Activated CD4-positive, alpha-beta T cell treated with anti-CD3 and anti-CD28 coated beads, Interleukin-2, amount 50 U/mL, for 1 hour (primary cell): Measurements from ENCODE around the gene OR9K2.
"Not testable (repeated sequence)": the region's sequence is repeated elsewhere in the genome, so short reads cannot be mapped to it uniquely, and the experiment has no call there.

ENCODE experiments used
- DNase-seq: peaks from one replicate; pipeline ENCODE4 v3.0.0-alpha.2; 2020

The OR9K2 gene, protein sequence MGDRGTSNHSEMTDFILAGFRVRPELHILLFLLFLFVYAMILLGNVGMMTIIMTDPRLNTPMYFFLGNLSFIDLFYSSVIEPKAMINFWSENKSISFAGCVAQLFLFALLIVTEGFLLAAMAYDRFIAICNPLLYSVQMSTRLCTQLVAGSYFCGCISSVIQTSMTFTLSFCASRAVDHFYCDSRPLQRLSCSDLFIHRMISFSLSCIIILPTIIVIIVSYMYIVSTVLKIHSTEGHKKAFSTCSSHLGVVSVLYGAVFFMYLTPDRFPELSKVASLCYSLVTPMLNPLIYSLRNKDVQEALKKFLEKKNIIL

DNA sequence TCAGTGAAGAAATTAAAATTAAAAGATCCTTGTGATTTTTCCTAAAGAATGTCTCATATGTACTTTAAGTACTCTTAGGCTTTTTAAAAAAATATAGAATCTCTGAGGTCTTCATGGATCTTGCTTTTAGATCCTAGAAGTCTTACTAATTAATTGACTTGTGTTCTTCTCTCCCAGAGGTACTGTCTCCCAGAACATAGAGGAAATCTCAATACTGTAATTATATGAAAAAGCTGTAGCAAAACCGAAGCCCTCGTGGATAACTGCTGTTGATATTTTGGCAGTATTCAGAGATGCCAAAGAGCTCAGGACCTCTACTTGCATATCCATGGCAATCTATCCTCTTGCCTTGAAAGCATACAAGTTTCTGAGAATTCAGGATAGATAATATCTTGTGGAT, at the start of gene OR9K2:
Gene OR9K2 (plus strand): TSS at position 301 of the 400 bp plus-strand sequence. CDS start 3,429 bp downstream, outside the sequence.
- no peak for DNase-seq

DNA sequence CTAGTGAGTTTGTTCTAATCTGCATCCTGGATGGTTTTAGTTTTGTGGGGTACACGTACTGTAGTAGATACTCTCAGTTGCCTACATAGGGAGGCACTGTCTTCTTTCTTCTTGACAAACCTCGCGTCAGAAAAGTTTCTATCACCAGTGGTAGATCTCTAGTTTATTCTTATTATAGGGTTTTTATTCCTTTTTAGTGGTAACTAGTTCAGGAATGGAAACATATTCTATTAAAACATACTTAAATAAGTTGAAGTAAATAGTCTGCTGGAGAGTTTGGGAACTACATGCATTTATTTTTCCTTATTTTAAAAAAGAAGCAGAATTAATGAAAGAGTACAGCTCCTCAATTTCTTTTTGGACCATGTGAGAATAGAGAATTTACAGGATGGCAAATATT, 33.6 kb upstream of the OR9K2 start:
- DNase-seq = no peak

DNA sequence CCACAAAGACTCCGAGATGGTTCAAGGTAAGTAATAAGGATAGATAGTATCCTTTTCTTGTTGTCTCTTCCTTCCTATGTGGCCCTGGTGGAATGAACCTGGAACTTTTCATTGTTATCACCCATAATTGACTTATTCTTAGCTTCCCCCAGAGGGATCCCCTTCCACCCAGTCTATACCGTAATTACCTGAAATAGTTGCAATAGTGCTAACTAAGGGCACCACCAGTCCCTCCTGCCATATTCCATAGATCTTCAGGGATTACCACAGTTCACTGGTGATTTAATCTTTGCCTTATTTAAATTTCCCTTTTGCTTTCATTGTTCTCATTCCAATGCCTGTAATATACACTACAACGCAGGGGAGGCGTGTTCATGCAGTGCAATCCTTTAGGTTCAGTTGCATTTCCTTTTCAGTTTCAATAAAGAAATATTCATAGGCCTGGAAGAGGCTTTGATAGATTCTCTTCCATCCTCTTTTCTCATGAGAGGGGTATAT, 13.8 kb upstream of the OR9K2 start:
- no peak for DNase-seq

DNA sequence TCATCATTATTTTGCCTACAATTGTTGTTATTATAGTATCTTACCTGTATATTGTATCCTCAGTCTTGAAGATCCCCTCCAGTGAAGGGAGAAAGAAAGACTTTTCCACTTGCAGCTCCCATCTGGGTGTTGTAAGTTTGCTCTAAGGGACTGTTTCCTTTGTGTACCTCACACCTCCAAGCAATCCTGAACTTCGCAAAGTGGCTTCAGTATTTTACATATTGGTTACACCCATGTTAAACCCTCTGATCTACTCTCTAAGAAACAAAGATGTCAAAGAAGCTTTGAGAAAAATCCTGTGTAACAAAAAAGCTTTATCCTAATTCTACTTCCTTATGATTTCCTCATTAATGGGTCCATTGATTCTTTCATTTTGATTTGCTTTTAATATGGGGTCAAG, 10.1 kb upstream of the OR9K2 start:
- no peak for DNase-seq

DNA sequence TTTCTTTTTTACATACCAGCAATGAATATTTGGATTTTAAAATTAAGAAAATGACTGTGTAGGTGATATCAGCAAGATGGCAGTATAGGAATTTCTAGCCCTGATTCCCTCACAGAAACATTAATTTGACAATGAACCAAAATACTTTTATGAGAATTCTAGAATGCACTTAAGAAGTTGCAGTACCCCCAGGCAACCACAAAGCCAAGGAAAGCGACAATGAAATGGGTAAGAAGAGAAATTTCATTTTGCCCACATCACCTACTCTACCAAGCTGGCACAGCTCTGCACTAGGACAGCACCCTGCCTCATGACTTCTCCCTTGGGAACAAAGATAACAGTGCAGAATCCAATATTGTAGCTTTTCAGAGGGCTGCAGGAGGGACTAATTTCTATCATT, 6.6 kb downstream of the OR9K2 start:
- DNase-seq = no peak

DNA sequence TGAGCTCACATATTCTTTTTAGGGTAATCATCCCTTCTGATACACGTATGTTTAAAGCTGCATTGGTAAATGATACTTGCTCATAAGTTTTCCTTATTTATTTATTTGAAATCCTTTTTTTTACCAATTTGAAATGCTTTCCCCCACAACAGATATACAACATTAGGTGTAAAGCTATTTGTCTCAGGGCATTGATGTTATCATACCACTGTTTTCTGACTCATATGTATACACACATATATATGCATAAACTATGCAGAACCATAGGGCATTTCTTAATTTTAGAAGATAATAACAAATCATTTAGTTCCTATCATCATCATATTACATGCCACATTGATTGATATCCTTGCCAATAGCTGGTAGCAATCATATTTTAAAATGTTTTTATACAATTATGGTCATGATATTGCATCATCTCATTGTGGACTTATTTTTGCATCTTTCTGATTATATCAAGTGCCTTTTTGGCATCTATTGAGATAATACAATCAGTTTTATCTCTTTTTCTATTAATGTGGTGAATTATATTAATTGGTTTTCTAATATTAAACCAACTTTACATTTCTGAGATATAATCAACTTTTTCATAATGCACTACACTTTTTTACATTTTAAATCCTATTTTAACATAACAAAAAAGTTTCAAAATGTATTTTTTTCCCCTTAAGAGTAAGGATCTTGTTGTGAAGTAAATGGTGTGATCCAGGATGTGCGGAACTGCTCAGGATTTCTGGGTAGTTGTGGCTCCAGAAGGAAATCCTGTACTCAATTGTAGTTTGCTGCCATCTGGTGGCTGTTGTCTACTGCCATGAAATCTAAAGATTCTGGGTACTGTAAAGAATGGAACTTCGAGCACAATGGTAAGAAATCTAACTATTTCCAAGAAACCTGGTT, 16.7 kb downstream of the OR9K2 start:
- peak; percentile 31 for DNase-seq

DNA sequence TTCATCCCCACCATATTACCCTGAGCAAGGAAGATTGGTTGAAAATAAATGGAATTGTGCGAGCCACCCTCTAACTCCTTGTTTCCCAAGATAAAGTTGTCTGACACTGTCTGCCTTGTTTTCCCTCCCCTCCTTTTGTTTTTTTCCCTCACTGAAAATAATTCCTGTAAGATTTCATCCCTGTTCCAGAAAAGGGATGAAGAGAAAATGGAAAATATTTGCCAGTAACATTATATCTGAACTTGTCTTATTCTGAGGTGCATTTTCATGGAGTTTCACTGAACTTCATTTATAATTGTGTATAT, 17.3 kb downstream of the OR9K2 start:
- no peak for DNase-seq

DNA sequence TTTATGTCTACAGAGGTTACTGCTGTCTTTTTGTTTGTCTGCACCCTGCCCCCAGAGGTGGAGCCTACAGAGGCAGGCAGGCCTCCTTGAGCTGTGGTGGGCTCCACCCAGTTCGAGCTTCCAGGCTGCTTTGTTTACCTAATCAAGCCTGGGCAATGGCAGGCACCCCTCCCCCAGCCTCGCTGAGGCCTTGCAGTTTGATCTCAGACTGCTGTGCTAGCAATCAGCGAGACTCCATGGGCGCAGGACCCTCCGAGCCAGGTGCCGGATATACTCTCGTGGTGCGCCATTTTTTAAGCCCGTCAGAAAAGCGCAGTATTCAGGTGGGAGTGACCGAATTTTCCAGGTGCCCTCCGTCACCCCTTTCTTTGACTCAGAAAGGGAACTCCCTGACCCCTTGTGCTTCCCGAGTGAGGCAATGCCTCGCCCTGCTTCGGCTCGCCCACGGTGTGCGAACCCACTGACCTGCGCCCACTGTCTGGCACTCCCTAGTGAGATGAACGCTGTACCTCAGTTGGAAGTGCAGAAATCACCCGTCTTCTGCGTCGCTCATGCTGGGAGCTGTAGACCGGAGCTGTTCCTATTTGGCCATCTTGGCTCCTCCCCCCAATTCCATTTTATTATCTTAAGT, 40.9 kb downstream of the OR9K2 start:
- not testable (repeated sequence) for DNase-seq

DNA sequence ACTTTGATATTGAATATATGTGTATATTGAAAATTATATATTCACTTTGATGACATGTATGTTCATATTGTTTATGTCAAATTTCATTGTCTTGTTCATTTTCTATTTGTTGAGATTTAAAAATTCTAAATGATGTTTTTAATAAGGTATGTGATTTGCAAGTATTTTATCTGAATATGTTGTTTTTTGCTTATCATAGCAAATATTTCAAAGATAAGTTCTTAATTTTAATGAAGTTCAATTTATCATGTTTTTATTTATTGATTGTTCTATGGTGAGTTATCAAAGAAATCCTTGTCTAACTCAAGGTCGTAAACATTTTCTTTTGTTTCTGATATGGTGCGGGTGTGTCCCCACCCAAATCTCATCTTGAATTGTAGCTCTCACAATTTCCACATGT, 45.2 kb downstream of the OR9K2 start:
- DNase-seq = no peak

DNA sequence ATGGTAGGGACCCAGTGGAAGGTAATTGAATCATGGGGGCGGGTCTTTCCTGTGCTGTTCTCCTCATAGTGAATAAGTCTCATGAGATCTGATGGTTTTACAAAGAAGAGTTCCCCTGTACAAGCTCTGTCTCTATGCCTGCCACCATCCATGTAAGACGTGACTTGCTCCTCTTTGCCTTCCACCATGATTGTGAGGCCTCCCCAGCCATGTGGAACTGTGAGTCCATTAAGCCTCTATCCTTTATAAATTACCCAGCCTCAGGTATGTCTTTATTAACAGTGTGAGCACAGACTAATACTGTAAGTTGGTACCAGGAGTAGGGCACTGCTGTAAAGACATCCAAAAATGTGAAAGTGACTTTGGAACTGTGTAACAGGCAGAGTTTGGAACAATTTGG, 45.6 kb downstream of the OR9K2 start:
- DNase-seq = not testable (repeated sequence)

DNA sequence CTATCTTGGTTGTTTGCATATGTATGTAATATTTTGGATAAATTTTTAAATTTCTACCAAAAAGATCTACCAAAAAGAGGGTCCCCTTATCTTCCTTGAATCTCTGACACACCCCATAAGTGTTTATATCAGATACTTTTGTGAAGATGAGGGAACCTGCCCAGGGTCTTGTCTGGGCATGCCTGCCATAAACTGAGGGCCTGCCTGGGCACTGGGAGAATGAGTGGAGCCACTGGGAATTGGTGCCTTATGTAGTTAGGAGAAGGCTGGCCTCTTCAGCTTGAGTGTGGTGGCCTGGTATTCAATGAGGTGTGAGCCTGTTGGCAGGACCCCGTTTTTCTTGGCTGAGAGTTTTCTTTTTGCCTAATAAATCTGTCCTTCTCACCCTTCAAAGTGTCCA, 46.5 kb downstream of the OR9K2 start:
- DNase-seq = no peak

DNA sequence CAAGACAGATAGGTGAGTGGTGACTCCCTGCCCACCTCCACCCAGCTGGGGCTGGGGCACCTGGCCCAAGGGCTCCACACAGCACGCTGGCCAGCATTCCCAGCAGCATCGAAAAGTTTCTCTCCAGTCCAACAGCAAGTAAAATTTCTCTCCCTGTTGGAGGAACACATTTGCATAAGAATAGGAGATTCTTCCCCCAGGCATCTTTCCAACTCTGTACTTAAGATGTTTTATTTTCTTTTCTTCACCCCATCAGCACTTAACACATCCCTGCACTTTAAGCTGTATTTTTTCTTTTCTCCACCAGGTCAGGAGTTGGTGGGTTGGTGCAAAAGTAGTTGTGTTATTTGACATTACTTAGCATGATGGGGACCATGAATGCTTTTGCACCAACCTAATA, 47.2 kb downstream of the OR9K2 start:
- no peak for DNase-seq
